Activated T-cell treated with anti-CD3 and anti-CD28 coated beads, Interleukin-2, amount 50 U/mL, for 24 hours (primary cell): Measurements from ENCODE around the gene TRAF2.
A peak's percentile ranks its signal among the peaks of the same experiment; 100 is the strongest.
"Not testable (repeated sequence)": the region's sequence is repeated elsewhere in the genome, so short reads cannot be mapped to it uniquely, and the experiment has no call there.

Source experiments
- DNase-seq: peaks from one replicate; pipeline ENCODE4 v3.0.0-alpha.2; 2020
- H3K27ac Mint-ChIP-seq: 2 replicates; pipeline ENCODE4 v1.8.0; 2020; ENCODE audit warnings: mild to moderate bottlenecking, mixed read lengths
- H3K27me3 Mint-ChIP-seq: 2 replicates; pipeline ENCODE4 v1.8.0; 2020; ENCODE audit warnings: mixed read lengths
- H3K36me3 Mint-ChIP-seq: 2 replicates; pipeline ENCODE4 v1.8.0; 2020; ENCODE audit warnings: low read depth, mixed read lengths
- H3K4me1 Mint-ChIP-seq: 2 replicates; pipeline ENCODE4 v1.8.0; 2020; ENCODE audit warnings: low read depth, mixed read lengths
- H3K4me3 Mint-ChIP-seq: 2 replicates; pipeline ENCODE4 v1.8.0; 2020; ENCODE audit warnings: mild to moderate bottlenecking, moderate library complexity, mixed read lengths
- H3K9me3 Mint-ChIP-seq: 2 replicates; pipeline ENCODE4 v1.8.0; 2020; ENCODE audit warnings: mixed read lengths

TRAF2 gene, protein sequence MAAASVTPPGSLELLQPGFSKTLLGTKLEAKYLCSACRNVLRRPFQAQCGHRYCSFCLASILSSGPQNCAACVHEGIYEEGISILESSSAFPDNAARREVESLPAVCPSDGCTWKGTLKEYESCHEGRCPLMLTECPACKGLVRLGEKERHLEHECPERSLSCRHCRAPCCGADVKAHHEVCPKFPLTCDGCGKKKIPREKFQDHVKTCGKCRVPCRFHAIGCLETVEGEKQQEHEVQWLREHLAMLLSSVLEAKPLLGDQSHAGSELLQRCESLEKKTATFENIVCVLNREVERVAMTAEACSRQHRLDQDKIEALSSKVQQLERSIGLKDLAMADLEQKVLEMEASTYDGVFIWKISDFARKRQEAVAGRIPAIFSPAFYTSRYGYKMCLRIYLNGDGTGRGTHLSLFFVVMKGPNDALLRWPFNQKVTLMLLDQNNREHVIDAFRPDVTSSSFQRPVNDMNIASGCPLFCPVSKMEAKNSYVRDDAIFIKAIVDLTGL

DNA sequence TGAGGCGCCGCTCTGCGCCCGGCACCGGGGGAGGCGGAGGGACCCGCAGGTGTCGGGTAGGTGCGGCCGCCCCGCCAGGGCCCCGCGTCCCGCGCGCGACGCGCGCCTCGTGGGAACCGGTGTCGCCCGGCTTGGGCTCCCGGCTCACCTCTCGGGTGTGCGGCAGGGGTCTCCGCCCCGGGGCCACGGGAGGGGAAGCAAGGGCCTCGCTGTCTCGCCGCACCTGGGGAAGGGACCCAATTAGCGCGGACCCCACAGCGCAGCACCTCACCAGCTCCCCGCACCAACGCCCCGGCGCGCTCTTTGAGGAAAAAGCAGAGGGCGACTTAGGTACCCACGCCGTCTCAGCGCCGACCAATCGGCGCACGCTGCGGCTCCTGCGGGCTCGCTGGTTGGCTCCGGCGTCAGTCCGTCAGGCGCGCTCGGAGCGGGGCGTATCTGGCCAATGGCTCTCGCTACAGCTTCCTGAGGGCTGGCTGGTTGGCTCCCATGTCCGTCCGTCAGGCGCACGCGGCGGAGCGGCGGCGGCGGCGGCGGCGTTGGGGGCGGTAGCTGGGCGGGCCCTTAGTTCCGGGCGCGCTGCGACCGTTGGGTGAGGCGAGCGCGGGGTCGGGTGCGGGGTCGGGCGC, at the start of gene TRAF2:
Gene TRAF2 (plus strand): TSS at position 567 of the 629 bp plus-strand sequence. CDS start 12,225 bp downstream, outside the sequence.
- Mint-ChIP-seq H3K36me3 (peaks cover 49% of the 10 kb centered on the region), H3K27me3 (no peaks in the 10 kb centered on the region), H3K4me1 (peaks cover 62% of the 10 kb centered on the region), H3K9me3 (no peaks in the 10 kb centered on the region), H3K27ac (peak within 1 kb of the TSS; percentile 95), H3K4me3 (peak within 1 kb of the TSS; percentile 97)
- DNase-seq: peak; percentile 99

DNA sequence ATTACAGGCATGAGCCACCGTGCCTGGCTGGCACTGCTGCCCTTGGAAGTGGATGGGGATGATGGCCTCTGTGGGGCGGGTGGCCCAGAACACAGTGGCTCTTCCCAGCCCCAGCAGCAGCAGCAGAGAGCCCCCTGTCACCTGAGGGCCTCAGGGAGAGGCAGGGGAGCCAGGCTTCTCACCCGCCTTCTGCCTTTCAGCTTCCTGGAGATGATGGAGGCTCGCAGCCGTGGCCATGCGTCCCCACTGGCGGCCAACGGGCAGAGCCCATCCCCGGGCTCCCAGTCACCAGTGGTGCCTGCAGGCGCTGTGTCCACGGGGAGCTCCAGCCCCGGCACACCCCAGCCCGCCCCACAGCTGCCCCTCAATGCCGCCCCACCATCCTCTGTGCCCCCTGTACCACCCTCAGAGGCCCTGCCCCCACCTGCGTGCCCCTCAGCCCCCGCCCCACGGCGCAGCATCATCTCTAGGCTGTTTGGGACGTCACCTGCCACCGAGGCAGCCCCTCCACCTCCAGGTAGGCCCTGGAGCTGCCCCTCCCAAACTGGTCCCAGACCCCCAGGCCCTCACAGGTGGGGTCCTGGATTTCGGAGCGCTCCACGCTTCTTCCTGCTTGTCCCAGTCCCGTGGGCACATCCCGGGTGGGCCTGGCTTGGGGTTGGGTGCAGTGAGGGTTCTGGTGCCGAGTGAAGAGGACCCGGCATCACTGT, 49.0 kb upstream of the TRAF2 start:
- Mint-ChIP-seq H3K9me3 (no peaks in the 10 kb centered on the region), H3K27me3 (no peaks in the 10 kb centered on the region), H3K4me1 (peaks cover 5% of the 10 kb centered on the region), H3K27ac (no peak overlapping the region), H3K4me3 (no peak overlapping the region), H3K36me3 (peaks cover 46% of the 10 kb centered on the region)
- DNase-seq: no peak

GRCh38 chr9:136837856-136838277, 48.4 kb upstream of the TRAF2 start:
- H3K27me3 Mint-ChIP-seq, H3K27ac Mint-ChIP-seq, DNase-seq, H3K9me3 Mint-ChIP-seq, H3K4me1 Mint-ChIP-seq, H3K4me3 Mint-ChIP-seq: not testable (repeated sequence)
- H3K36me3 Mint-ChIP-seq: peaks cover 42% of the 10 kb centered on the region

- H3K9me3 Mint-ChIP-seq: no peaks in the 10 kb centered on the region
- peaks cover 11% of the 10 kb centered on the region for H3K4me1 Mint-ChIP-seq
- no peak overlapping the region for H3K4me3 Mint-ChIP-seq
- H3K36me3 Mint-ChIP-seq: peaks cover 42% of the 10 kb centered on the region
- H3K27me3 Mint-ChIP-seq: peaks cover 3% of the 10 kb centered on the region
- no peak for DNase-seq
- peak overlapping the region; percentile 44 for H3K27ac Mint-ChIP-seq
Measured at GRCh38 chr9:136838314-136839228, 47.7 kb upstream of the TRAF2 start.

- peaks cover 35% of the 10 kb centered on the region for H3K36me3 Mint-ChIP-seq
- H3K27me3 Mint-ChIP-seq: peaks cover 6% of the 10 kb centered on the region
- no peaks in the 10 kb centered on the region for H3K9me3 Mint-ChIP-seq
- peaks cover 12% of the 10 kb centered on the region for H3K4me1 Mint-ChIP-seq
- H3K4me3 Mint-ChIP-seq: no peak overlapping the region
- no peak overlapping the region for H3K27ac Mint-ChIP-seq
- DNase-seq: no peak
Measured at GRCh38 chr9:136839229-136840139, 46.8 kb upstream of the TRAF2 start.

- H3K4me1 Mint-ChIP-seq: peaks cover 14% of the 10 kb centered on the region
- no peak for DNase-seq
- no peak overlapping the region for H3K4me3 Mint-ChIP-seq
- peaks cover 33% of the 10 kb centered on the region for H3K36me3 Mint-ChIP-seq
- H3K9me3 Mint-ChIP-seq: no peaks in the 10 kb centered on the region
- H3K27me3 Mint-ChIP-seq: peaks cover 10% of the 10 kb centered on the region
- H3K27ac Mint-ChIP-seq: no peak overlapping the region
Measured at GRCh38 chr9:136840140-136840876, 46.0 kb upstream of the TRAF2 start.

GRCh38 chr9:136840877-136841645, 45.3 kb upstream of the TRAF2 start:
- DNase-seq: no peak
- Mint-ChIP-seq H3K4me3 (no peak overlapping the region), H3K4me1 (peaks cover 14% of the 10 kb centered on the region), H3K36me3 (peaks cover 28% of the 10 kb centered on the region), H3K9me3 (no peaks in the 10 kb centered on the region), H3K27me3 (peaks cover 15% of the 10 kb centered on the region), H3K27ac (no peak overlapping the region)

DNA sequence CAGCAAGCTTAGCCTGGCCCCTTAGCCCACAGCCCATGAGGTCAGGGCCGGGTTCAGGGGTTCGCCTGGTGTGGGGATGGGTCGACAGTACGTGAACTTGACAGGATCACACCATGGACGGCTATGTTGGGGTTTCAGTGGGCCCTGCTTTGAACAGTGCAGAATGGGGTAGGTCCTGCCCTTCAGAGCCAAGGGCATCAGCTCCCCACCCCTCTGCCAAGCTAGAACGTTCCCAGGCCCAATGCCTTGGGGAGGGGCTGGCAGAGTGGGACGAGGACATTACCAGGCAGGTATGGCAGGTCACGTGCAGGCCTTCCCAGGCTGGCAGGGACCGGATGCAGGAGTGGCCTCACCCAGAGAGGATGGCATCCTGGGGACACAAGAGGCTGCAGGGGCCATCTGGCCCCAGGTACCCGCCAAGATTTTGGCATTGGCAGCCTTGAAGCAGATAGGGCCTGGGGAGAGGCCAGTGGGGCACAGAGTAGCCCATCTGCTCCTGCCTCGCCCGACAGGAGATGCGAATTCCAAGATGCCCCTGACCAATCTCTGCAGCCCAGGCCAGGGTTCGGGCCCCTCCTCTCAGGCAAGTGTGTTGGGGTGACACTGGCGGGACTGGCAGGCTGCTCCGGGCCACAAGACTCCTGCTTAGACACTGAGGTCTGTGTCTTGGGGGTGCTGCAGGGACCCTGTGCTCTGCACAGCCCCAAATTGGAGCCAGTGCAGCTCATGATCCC, 44.5 kb upstream of the TRAF2 start:
- not testable (repeated sequence) for DNase-seq, H3K9me3 Mint-ChIP-seq
- H3K27me3 Mint-ChIP-seq: peaks cover 21% of the 10 kb centered on the region
- peak overlapping the region; percentile 69 for H3K4me3 Mint-ChIP-seq
- H3K27ac Mint-ChIP-seq: peak overlapping the region; percentile 55
- peaks cover 23% of the 10 kb centered on the region for H3K36me3 Mint-ChIP-seq
- H3K4me1 Mint-ChIP-seq: peaks cover 18% of the 10 kb centered on the region

DNA sequence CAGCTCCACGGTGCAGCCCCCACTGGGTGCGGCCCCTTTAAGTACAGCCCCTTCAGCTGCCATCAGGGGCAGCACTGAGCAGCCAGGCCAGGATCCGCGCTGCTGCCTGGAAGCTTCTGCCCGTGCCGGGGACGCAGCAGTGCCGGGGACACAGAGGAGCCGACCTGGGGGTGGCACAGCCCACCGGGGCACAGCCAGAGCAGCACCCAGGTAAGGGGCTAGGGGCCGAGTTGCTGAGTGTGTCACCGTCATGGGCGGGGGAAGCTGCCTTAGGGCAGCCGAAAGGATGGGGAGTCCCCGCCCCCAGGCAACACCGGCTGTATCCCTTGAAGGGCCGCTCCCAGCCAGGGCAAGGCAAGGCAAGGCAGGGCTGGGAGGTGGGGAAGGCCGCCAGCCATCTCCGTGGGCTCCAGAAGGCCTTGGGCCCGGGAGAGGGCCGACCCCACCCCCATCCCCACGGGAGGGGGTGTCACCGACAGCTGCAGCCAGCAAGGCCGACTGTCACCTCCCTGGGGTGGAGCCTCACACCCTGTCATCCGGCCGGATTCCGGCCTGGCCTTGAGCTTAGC, 43.9 kb upstream of the TRAF2 start, which contains the start of gene AJM1:
Gene AJM1 (plus strand): TSS at position 99 of the 569 bp plus-strand sequence. CDS start 1,937 bp downstream, outside the sequence.
- Mint-ChIP-seq H3K36me3 (peaks cover 23% of the 10 kb centered on the region), H3K4me3 (peak within 1 kb of the TSS; percentile 69), H3K4me1 (peaks cover 20% of the 10 kb centered on the region), H3K27ac (peak within 1 kb of the TSS; percentile 55), H3K27me3 (peaks cover 25% of the 10 kb centered on the region)
- DNase-seq: peak; percentile 90
- not testable (repeated sequence) for H3K9me3 Mint-ChIP-seq

GRCh38 chr9:136843159-136843800, 43.0 kb upstream of the TRAF2 start:
- Mint-ChIP-seq H3K36me3 (peaks cover 22% of the 10 kb centered on the region), H3K27me3 (peaks cover 32% of the 10 kb centered on the region), H3K27ac (peak overlapping the region; percentile 50), H3K4me3 (peak overlapping the region; percentile 39), H3K4me1 (peaks cover 26% of the 10 kb centered on the region)
- not testable (repeated sequence) for H3K9me3 Mint-ChIP-seq, DNase-seq
